GM12878 (cell line): ENCODE data around the gene ZCCHC17.

ENCODE experiments used
- HCFC1 ChIP-seq: fragments of 150-350 bp; IDR thresholded peaks from 2 replicates; pipeline ENCODE4 v1.6.1; 2014; ENCODE audit warnings: low read length
- HDAC6 ChIP-seq: fragments of 200-600 bp; sonication (generic); IDR thresholded peaks from one replicate; pipeline ENCODE4 v1.8.0; 2017; ENCODE audit warnings: antibody characterized with exemption; ENCODE audit not compliant: unreplicated experiment
- NR2C2 ChIP-seq: IDR thresholded peaks from 2 replicates; pipeline ENCODE4 v1.6.1; 2011; ENCODE audit warnings: borderline replicate concordance, low read depth; ENCODE audit not compliant: control insufficient read depth, insufficient read length
- SIN3A ChIP-seq: IDR thresholded peaks from 2 replicates; pipeline ENCODE4 v1.6.1; 2012; ENCODE audit warnings: low read depth, low read length, improper control_type of control experiment

DNA sequence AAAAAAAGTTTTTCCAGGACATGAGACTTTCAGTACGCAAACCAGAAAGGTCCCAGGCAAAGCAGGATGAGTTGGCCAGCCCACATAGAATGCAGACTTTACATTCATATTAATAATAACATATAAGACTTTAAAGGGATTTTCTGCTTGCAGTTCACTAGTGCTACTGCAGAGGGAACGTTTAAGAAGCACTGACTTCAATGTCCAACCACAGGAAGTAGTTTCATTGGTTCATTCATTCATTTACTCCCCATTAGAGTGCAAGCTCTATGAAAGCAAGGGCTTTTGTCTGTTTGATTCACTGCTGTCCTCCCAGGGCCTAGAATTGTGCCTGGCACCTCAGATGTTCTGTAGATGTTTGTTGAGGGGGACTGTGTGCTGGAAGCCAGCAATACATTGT, 104.4 kb downstream of the ZCCHC17 start:
- TF ChIP-seq SIN3A (no peak), HDAC6 (no peak), HCFC1 (no peak), NR2C2 (no peak)
